GM18499 (cell line): Measurements from ENCODE around the gene ERMARD.
"Not testable (repeated sequence)": the region's sequence is repeated elsewhere in the genome, so short reads cannot be mapped to it uniquely, and the experiment has no call there.

Source experiments
- ATAC-seq: cut with Tn5 transposase; IDR thresholded peaks from one replicate; pipeline ENCODE4 v1.9.1; 2021; ENCODE audit warnings: moderate number of reproducible peaks; ENCODE audit not compliant: insufficient read depth, unreplicated experiment

ERMARD gene

DNA sequence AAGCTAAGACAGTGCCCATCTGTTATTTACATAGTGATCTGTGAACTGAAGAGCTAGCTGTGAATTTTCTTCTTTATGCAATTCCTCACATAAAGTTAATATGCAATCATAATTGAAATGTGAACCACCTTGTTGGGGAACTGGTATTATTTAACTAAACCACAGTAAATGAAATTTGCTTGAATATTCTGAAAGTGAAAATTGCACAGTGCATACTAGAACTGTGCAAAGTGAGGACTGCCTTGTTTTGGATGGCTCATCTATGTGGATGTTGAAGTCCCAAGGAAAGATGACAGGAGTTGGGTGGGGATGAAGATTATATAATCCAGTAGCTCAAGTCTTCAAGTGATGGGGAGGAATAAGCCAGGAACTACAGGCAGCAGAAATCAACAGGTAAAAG lies 21.5 kb upstream of the ERMARD start:
- ATAC-seq, result no peak

DNA sequence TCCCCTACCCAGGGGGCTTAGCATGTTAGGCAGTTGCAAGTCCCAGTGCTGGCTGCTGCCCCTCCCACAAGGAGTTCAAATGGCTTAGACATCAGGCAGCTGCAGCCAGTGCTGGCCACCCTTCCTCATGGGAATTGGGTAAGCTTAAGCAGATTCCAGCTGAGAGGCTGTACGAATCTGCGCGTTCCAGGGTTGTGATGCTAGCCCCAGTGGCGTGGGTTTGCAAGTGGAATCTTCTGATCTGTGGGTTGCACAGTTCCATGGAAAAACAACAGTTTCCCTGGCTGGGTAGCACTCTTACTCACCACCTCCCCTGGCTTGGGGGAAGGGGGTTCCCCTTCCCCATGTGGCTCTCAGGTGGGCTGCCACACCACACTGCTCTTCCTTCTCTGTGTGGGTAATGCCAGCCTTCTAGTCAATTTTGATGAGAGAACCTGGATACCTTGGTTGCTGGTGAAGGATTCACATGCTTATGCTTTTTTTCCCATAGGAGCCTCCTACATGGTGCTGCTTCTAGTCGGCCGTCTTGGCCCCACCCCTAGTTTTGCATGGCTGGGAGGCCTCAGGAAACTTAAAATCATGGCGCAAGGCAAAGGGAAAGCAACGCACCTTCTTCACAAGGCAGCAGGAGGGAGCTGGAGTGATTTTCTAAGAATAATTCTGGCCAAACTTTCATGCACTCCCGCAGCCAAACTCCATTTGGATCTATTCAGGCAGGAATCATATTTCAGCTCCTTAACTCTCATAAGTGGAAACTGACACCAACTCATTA lies 13.0 kb upstream of the ERMARD start:
- ATAC-seq, result no peak

DNA sequence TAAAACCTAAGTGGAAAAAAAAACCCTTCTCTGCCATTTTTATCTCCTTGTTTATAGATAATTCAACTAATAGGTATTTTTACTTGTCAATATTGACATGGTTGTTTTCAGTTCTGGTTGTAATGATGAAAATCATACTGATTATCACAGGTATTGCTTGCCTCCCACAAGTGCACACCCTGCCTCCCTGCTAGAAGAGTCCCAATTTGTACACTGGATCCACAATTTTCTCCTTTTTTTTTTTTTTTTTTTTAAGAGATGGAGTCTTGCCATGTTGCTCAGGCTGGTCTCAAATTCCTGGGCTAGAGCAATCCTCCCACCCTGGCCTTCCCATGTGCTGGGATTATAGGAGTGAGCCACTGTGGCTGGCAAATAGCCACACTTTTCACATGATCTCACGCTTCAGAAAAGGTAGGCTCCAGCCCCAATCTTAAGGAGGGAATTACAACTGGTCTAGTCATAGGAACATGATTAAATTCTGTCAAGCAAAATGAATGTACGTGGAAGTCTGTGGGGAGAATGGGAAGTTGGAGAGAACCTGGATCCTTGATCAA lies 12.4 kb upstream of the ERMARD start:
- ATAC-seq, result no peak

DNA sequence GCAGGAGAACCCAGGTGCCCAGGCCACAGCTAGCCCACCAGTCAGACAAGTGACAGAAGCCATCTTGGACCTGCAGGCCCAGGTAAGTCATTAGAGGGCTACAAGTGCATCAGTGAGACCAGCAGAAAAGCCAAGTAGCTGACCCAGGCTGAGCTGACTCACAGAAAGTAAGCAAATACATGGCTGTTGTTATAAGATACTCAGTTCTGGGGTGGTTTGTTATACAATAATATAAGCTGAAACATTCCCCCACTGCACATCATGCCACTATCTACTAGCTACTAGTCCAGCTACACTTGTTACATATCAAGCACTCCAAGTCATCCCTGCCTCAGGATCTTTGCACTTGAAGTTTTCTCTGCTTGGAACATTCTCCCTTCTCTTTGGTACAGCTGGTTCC lies 10.1 kb upstream of the ERMARD start:
- no peak for ATAC-seq

DNA sequence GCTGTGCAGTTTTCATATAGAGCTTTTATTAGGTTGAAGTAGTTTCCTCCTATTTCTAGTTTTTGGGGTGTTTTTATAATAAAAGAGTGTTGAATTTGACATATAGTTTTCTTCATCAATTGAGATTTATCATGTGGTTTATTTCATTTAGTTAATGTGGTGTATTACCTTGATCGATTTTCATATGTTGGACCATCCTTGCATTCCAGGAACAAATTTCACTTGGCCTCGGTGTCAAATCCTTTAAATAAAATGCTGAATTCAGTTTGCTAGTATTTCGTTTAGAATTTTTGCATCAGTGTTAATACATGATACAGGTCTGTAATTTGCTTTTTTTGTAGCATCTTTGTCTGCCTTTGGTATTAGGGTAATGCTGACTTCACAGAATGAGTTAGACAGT lies 6.0 kb upstream of the ERMARD start:
- no peak for ATAC-seq

DNA sequence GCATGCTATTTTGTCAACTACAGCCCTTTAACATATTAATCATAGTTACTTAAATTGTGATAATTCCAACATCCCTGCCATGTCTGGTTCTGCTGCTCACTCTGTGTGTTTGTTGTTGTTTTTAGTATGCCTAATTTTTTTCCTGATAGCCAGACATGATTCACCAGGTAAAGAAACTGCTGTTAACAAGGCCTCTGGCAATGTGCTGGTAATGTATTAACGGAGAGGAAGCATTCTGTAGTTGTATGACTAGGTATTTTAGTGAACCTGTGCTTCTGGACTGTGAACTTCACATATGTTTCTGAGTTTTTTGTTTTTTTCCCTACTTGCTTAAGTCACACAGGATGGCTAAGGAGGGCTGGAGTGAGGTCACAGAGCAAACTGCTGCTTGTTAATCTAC lies 4.9 kb upstream of the ERMARD start:
- no peak for ATAC-seq

DNA sequence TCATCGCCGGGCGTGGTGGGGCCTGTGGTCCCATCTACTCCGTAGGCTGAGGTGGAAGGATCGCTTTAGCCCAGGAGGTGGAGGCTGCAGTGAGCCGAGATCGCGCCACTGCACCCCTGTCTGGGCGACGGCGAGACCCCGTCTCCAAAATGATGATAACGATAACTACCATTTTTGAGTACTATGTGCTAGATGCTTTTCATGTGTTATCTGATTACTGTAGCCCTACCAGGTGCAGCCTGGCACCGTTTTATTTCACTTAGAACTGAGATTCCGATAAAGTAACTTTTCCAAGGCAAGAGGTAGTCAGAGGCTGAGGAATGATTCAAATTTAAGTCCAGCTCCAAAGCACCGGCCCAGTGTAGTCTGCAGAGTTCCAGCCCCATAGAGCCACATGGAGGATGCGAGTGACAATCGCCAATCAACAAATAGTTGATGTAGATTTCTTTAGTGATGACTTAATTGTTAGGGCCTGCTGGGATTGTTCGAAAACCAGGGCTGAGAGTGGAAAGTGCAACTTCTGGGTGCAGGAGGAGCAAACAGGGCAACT lies 727 bp downstream of the ERMARD start:
- no peak for ATAC-seq

DNA sequence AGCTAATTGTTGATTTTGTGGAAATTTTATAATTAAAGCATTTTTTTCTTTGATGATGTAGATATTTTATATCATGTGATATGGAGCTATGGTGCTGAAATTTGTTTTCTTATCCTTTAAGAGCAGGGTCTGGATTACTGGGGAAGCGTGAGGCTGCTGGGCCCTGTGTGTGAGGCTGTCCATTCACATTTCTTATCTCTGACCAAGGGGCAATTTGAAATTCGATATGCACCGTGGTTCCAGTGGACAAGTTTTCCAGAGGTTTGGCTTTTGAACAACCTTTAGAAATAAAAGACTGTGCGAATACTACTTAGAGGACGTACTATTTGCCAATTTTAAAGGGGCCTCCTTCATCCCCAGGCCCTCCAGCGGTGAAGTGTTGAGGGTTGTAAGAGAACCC lies 3.7 kb downstream of the ERMARD start:
- no peak for ATAC-seq

DNA sequence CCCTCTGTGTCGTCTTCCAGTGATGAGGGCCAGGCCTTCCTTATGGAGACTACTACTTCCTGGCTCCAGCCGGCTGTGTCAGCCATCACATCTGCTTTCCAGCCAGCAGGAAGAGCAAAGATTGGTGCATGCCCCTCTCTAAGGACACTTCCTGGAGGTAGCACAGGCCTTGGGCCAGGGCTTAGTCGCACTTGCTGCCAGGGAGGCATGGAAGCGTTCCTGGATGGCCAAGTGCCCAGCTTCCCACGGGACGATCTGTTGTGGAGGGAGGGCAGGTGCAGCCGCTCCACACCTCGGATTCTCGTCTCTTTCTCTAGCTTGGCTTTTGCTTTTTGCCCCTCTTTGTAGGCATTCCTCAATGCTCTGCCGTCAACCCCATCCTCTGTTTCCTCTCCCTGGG lies 11.9 kb downstream of the ERMARD start:
- ATAC-seq, result no peak

DNA sequence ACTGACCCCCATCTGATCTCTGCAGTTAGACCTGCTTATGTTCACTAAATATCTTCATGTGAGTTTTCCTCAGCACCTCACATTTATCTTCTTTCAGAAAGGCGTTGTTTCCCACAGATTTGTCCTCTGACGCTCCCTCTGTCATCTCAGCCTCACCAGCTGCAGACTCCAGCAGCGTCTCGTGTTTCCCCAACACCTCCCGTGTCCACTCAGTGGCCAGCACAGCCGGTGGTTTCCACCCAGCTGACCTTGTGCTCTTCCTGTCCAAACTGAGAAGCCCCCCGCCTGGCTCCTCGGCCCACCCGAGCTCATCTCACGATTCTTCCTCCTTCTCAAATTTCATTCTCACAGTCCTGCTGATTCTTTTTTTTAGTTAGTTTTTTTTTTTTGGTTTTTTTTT lies 12.5 kb downstream of the ERMARD start:
- ATAC-seq, result no peak

DNA sequence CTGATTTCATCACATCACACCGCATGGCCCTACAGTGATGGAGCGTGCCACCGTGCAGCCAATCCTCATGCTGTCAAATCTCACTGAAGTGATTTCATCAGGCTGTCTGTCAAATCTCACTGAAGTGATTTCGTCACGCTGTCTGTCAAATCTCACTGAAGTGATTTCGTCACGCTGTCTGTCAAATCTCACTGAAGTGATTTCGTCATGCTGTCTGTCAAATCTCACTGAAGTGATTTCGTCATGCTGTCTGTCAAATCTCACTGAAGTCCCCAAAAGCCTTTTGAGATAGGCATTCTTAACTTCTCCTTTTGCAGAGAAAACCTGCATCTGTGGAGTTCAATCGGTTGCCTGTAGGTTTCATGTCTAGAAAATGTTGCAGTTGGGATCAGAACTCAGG lies 14.4 kb downstream of the ERMARD start:
- ATAC-seq, result not testable (repeated sequence)

DNA sequence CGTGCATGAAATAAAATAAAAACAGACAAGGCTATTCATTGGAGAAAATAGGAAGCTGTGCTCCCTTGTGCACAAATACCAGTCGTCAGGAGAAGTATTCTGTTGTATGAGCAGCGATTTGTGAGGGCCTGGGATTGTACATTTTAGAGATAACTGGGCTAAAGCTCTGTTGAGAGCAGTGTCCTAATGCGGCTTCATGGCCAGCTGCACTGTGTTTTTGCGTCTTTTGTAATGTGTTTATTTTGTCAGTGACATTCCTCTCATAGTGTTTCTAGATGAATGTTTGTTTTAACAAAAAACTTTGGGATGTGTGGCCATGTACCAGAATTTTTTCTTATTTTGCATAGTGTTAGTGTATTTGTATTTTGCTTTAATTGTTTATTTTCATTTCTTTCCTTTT lies 14.8 kb downstream of the ERMARD start:
- no peak for ATAC-seq

DNA sequence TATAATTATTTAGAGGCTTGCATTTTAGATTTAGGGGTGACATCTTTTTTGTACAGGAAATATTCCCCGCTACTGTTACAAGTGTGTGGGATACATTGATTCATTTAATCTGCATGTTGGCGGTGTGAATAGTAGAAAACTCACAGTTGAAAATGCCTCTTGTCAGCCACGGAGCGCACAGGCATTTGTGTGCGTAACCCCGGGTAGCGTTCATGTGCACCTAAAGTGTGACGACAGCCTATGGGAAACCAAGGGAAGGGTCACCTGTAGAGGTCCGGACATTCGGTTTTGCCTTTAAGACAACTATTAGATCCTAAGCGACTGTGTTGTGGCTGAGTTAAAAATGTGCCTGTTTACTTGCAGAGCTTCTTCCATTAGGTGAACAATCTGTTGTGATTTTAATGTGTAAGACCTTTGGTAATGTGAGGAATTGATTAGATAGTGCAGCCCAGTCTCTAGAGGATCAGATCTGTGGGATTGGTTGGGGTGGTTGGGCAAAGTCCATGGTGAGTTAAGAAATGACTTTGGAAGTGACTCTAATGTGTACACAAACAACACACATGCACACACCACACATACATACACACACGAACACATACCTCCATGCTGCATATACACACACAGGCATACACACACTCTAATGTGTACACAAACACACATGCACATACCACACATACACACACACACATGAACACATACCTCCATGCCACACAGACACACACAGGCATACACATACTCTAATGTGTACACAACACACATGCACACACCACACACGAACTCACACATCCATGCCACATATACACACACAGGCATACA lies 15.7 kb downstream of the ERMARD start:
- ATAC-seq, result no peak

DNA sequence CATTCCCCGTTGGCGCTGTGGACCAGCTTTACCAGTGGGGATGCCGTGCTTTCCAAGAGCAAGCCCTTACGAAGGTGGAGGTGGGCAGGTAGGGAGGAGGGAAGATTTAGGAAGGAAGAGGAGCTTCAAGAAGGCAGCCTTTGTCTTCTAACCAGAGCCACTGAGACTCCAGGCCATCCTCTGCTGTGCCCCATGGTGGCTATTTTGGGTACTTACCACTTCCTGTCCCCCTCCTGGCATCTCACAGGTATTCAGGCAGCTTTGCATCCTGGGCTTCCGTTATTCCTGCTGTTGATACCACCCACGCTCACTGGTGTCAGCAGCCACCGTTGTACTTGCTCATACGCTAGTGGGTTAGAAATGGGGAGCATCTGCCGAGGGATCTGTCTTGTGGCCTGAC lies 22.9 kb downstream of the ERMARD start:
- no peak for ATAC-seq

DNA sequence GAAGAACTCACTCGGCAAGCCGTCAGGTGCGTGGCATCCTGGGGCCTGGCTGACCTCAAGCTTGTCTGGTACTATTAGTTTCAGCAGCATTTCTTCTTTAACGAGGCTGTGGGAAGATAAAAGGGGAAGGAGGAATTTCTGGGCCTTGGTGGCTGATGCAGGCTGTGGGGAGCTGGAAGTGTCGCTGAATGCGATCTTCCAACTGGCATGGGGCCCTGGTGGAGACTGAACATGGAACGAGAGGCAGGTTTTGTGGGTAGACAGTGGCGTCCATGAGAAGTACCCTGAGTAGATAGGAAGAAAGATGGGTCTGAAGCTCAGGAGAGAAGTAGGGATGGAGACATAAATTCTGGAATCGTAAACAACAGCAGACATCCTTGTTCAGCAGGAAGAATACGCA lies 23.9 kb downstream of the ERMARD start:
- no peak for ATAC-seq

DNA sequence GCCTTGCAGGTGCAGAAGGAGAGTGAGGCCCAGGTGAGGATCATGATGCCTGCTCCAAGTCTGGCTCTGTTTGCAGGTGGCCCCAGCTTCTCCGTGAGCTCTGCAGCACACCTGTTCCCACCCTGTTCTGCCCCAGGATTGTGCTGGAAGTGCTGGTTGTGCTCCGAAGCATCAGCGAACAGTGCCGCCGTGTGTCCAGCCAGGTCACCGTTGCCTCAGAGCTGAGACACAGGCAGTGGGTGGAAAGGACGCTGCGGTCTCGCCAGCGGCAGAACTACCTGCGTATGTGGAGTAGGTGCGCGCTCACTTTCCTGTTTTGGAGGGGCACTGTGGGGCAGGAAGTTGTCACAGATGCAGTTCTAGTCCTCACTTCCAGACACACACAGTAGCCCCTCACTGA lies 25.0 kb downstream of the ERMARD start:
- ATAC-seq, result no peak

DNA sequence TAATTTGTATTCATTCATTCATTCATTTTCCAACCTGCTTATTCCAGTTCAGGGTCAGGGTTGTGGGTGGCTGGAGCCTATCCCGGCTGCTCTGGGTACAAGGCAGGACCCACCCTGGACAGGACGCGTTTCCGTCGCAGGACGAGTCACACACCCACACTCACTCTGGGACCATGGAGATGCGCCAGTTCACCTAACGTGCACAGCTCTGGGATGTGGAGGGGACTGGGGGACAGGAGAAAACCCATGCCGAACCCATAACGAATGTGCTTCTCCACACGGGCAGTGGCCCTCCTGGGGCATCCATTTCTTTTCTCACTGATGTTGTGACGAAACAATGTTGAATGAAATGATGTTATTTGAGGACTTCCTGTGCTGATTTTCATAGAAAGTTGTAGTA lies 26.5 kb downstream of the ERMARD start:
- no peak for ATAC-seq

DNA sequence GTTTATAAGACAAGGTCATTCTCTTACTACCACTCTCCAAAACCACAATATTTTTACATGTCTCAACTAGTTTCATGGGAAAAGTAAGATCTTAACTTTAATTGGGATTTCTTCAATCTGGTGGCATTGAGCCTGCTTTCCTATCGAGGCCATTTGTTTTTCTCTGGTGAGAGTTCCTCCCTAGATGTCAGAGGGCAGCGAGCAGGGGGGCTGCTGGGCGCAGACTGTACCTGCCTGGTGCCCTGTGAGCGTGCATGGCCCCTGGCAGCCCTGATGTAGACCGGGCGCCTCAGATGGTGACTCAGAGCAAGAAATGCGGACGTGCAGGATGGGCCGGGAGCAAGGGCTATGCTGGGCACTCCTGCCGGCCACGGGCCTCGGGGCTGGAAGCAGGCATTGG lies 27.2 kb downstream of the ERMARD start:
- no peak for ATAC-seq

DNA sequence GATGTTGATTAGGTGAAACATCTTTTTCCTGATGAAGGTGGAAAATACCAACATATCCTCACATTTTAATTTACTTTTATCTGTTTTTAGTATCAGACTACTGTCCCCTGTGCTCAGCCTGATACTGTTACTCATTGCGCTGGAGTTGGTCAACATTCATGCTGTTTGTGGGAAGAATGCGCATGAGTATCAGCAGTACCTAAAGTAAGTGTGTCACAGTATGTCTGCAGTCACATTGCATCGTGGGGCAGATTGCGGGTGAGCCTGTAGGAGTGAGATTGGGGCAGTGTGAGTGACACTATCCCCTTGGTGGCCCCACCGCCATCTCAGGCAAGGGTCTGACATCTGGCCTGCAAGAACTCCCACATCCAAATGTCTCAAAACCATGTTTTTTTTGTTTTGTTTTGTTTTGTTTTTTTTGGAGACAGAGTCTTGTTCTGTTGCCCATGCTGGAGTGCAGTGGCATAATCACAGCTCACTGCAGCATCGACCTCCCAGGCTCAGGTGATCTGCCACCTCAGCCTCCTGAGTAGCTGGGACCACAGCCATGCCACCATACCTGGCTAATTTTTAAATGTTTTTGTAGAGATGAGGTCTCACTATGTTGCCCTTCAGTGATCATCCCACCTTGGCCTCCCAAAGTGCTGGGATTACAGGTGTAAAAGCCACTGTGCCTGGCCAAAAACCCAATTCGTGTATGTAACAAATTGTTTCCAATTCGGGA lies 27.8 kb downstream of the ERMARD start:
- no peak for ATAC-seq

DNA sequence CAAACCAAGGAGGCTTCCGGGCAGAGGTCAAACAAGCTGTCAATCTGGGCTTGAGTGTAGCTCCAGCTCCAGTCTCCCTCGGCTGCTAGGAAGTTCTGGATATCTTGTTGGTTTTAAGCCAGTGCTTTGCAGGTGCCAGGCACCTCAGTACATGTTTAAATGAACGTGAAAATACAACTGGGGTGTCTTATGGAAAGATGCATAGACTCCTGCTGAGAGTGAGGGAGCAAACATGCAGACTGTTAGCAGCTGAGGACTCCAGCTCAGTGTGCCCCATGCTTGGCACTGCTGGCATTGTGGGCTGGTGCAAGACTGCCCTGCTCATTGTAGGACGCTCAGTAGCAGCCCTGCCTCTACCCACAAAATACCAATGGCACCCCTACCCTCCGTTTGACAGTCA lies 28.5 kb downstream of the ERMARD start:
- no peak for ATAC-seq
